Measurements from ENCODE around the gene HLA-E. TPM values are rescaled to one million over a fixed set of nuclear protein-coding genes. Genes with fewer than 3 reads are reported as not detected.

The HLA-E gene
- 100 to 1,000 TPM in 3 of 4 donors, 10 to 100 TPM in 1; 72.5 to 494 (median 229) TPM for polyA plus RNA-seq
- long read RNA-seq, donor 1, transcript HLA-E-201 (8 exons, 2,601 nt) = major isoform, 99 of 198 reads
- long read RNA-seq, donor 1, partial matches to known transcripts = 82 of 198 reads
- long read RNA-seq, donor 1, other reads (novel, unspliced or antisense) = 13 of 198 reads
- long read RNA-seq, donor 2, transcript HLA-E-201 (8 exons, 2,601 nt) = major isoform, 25 of 57 reads
- long read RNA-seq, donor 2, partial matches to known transcripts = 32 of 57 reads
- long read RNA-seq, donor 2, other reads (novel, unspliced or antisense) = 0 of 57 reads
- long read RNA-seq, donor 3, transcript HLA-E-201 (8 exons, 2,601 nt) = major isoform, 28 of 84 reads
- long read RNA-seq, donor 3, partial matches to known transcripts = 47 of 84 reads
- long read RNA-seq, donor 3, other reads (novel, unspliced or antisense) = 5 of 84 reads
- long read RNA-seq, donor 4, partial matches to known transcripts = 0 of 1 reads
- long read RNA-seq, donor 4, other reads (novel, unspliced or antisense) = 0 of 1 reads
- long read RNA-seq, donor 5, transcript HLA-E-201 (8 exons, 2,601 nt) = major isoform, 12 of 29 reads
- long read RNA-seq, donor 5, partial matches to known transcripts = 16 of 29 reads
- long read RNA-seq, donor 5, other reads (novel, unspliced or antisense) = 0 of 29 reads
- long read RNA-seq, donor 6, transcript HLA-E-201 (8 exons, 2,601 nt) = major isoform, 28 of 49 reads
- long read RNA-seq, donor 6, transcript HLA-E-202 (2 exons, 726 nt) = minor isoform, 5 of 49 reads
- long read RNA-seq, donor 6, partial matches to known transcripts = 16 of 49 reads
- long read RNA-seq, donor 6, other reads (novel, unspliced or antisense) = 0 of 49 reads
- long read RNA-seq, donor 7, transcript HLA-E-201 (8 exons, 2,601 nt) = major isoform, 25 of 41 reads
- long read RNA-seq, donor 7, partial matches to known transcripts = 12 of 41 reads
- long read RNA-seq, donor 7, other reads (novel, unspliced or antisense) = 0 of 41 reads
- long read RNA-seq, donor 8, partial matches to known transcripts = 0 of 1 reads
- long read RNA-seq, donor 8, other reads (novel, unspliced or antisense) = 0 of 1 reads
- long read RNA-seq, donor 9, transcript HLA-E-201 (8 exons, 2,601 nt) = major isoform, 7 of 7 reads
- long read RNA-seq, donor 9, partial matches to known transcripts = 0 of 7 reads
- long read RNA-seq, donor 9, other reads (novel, unspliced or antisense) = 0 of 7 reads
- long read RNA-seq, donor 10, transcript HLA-E-201 (8 exons, 2,601 nt) = major isoform, 39 of 60 reads
- long read RNA-seq, donor 10, partial matches to known transcripts = 10 of 60 reads
- long read RNA-seq, donor 10, other reads (novel, unspliced or antisense) = 8 of 60 reads

DNA sequence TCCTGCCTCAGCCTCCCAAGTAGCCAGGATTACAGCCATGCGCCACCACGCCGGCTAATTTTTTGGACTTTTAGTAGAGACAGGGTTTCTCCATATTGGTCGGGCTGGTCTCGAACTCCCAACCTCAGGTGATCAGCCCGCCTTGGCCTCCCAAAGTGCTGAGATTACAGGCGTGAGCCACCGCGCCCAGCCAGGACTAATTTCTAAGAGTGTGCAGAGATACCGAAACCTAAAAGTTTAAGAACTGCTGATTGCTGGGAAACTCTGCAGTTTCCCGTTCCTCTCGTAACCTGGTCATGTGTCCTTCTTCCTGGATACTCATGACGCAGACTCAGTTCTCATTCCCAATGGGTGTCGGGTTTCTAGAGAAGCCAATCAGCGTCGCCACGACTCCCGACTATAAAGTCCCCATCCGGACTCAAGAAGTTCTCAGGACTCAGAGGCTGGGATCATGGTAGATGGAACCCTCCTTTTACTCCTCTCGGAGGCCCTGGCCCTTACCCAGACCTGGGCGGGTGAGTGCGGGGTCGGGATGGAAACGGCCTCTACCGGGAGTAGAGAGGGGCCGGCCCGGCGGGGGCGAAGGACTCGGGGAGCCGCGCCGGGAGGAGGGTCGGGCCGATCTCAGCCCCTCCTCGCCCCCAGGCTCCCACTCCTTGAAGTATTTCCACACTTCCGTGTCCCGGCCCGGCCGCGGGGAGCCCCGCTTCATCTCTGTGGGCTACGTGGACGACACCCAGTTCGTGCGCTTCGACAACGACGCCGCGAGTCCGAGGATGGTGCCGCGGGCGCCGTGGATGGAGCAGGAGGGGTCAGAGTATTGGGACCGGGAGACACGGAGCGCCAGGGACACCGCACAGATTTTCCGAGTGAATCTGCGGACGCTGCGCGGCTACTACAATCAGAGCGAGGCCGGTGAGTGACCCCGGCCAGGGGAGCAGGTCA lies at the start of gene HLA-E:
Gene HLA-E, plus strand, starts transcription at position 429 of the 945 bp plus-strand sequence. Its CDS starts 23 bp downstream, at position 452.
- peaks cover 11 to 34% (median 14%) of the 10 kb centered on the region in 3 donors for H3K36me3 ChIP-seq (ENCODE audit: control insufficient read depth in 3 of 3, insufficient read depth in 2 of 3, low read depth in 1 of 3, low read length in 3 of 3)
- peak within 1 kb of the TSS; percentile 83 to 91 (median 89) for H3K4me3 ChIP-seq (ENCODE audit: low read depth in 1 of 3, low read length in 3 of 3)
- H3K27me3 ChIP-seq (ENCODE audit: control insufficient read depth in 3 of 3, insufficient read depth in 3 of 3, low read length in 3 of 3) = peaks cover 0 to 10% (median 0%) of the 10 kb centered on the region in 3 donors
- no peak for FAIRE-seq
- peak within 1 kb of the TSS; percentile 91 to 98 (median 95) for H3K27ac ChIP-seq (ENCODE audit: low read depth in 1 of 3, low read length in 2 of 3)
- no peaks in the 10 kb centered on the region for H3K9me3 ChIP-seq (ENCODE audit: control insufficient read depth in 2 of 2, insufficient read depth in 1 of 2, low read depth in 1 of 2, low read length in 1 of 2)
- 4 to 7% (median 5%) methylated on average over 59 to 68 of the region's 68 CpGs for WGBS, 3 donors
- peak; percentile 98 to 100 for DNase-seq
- H3K4me1 ChIP-seq (ENCODE audit: control insufficient read depth in 3 of 3, insufficient read depth in 2 of 3, low read depth in 1 of 3, low read length in 2 of 3) = peaks cover 2 to 11% (median 6%) of the 10 kb centered on the region in 3 donors

DNA sequence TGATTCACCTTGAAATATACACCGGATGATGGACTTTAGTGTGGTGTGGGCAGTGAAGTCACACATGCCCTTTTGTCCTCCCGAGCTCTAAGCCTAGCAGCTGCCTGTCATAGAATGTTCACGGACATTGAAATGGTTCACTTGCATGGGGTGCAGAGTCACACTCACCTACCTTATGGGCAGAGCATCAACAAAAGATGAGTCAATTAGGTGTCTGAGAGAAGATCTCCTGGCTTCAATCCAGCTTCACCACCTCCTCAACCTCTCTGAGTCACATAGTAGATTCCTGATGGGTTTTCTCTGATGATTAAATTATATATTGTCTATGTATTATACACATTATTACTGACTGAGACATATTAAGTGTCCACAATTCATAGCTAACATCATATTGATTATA lies 48.1 kb upstream of the HLA-E start:
- no peak for DNase-seq
- Histone ChIP-seq H3K4me3 (ENCODE audit: low read depth in 1 of 3, low read length in 3 of 3) (no peak overlapping the region), H3K27ac (ENCODE audit: low read depth in 1 of 3, low read length in 2 of 3) (no peak overlapping the region), H3K9me3 (ENCODE audit: control insufficient read depth in 2 of 2, insufficient read depth in 1 of 2, low read depth in 1 of 2, low read length in 1 of 2) (peaks cover 0 to 6% of the 10 kb centered on the region in 2 donors), H3K36me3 (ENCODE audit: control insufficient read depth in 3 of 3, insufficient read depth in 2 of 3, low read depth in 1 of 3, low read length in 3 of 3) (no peaks in the 10 kb centered on the region), H3K4me1 (ENCODE audit: control insufficient read depth in 3 of 3, insufficient read depth in 2 of 3, low read depth in 1 of 3, low read length in 2 of 3) (no peaks in the 10 kb centered on the region), H3K27me3 (ENCODE audit: control insufficient read depth in 3 of 3, insufficient read depth in 3 of 3, low read length in 3 of 3) (peaks cover 9 to 54% (median 20%) of the 10 kb centered on the region in 3 donors)
- no peak for FAIRE-seq
- 55 to 58% (median 56%) methylated on average over 3 of the region's 3 CpGs for WGBS, 3 donors

DNA sequence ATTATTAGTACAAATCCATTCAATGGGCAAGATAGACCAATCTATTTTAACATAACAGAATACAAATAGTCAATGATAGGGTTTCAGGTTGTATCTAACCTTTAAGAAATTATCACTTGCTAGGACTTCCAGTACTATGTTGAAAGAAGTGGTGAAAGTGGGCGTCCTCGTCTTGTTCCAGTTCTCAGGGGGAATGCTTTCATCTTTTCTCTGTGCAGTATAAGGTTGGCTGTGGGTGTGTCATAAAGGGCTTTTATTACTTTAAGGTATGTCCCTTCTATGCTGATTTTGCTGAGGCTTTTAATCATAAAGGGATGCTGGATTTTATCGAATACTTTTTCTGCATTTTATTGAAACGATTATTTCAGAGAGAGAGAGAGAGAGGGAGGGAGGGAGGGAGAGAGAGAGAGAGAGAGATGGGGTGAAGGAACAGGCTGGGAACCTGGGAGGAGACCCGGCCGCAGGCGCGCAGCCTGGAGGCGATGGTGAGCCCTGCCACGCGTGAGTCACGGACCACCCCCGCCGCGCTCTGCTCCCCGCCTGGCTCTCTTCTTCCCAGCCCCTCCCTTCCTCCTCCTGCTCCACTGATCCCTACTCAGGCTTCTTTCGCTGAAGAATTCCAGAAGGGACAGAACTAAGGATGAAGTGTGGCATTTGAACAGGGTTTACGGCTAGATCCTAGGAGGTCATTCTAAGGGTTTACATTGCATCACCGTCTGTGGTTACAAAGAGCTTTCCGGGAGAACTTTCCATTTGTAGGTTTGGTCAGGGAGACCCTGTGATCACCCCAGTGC lies 45.5 kb upstream of the HLA-E start:
- WGBS, 3 donors = 11 to 25% (median 18%) methylated on average over 18 to 20 of the region's 20 CpGs
- Histone ChIP-seq H3K27me3 (ENCODE audit: control insufficient read depth in 3 of 3, insufficient read depth in 3 of 3, low read length in 3 of 3) (peaks cover 7 to 71% (median 24%) of the 10 kb centered on the region in 3 donors), H3K36me3 (ENCODE audit: control insufficient read depth in 3 of 3, insufficient read depth in 2 of 3, low read depth in 1 of 3, low read length in 3 of 3) (no peaks in the 10 kb centered on the region), H3K4me3 (ENCODE audit: low read depth in 1 of 3, low read length in 3 of 3) (no peak overlapping the region), H3K27ac (ENCODE audit: low read depth in 1 of 3, low read length in 2 of 3) (no peak overlapping the region), H3K4me1 (ENCODE audit: control insufficient read depth in 3 of 3, insufficient read depth in 2 of 3, low read depth in 1 of 3, low read length in 2 of 3) (no peaks in the 10 kb centered on the region), H3K9me3 (ENCODE audit: control insufficient read depth in 2 of 2, insufficient read depth in 1 of 2, low read depth in 1 of 2, low read length in 1 of 2) (peaks cover 0 to 6% of the 10 kb centered on the region in 2 donors)
- no peak for DNase-seq
- FAIRE-seq = no peak

DNA sequence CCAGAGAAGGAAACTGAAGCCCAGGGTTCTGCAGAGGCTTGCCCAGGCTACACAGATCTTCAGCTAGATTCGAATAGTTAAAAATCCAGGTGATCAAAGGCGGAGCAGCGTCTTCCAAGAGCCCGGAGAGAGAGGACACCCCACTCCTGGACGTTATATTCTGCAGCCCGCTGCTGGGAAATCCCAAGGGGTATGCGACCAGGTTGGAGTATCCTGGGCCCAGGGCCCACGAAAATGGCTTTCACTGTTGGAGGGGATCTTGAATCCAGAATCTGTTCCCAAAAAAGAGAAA lies 44.9 kb upstream of the HLA-E start:
- Histone ChIP-seq H3K9me3 (ENCODE audit: control insufficient read depth in 2 of 2, insufficient read depth in 1 of 2, low read depth in 1 of 2, low read length in 1 of 2) (peaks cover 0 to 6% of the 10 kb centered on the region in 2 donors), H3K27me3 (ENCODE audit: control insufficient read depth in 3 of 3, insufficient read depth in 3 of 3, low read length in 3 of 3) (peaks cover 6 to 73% (median 22%) of the 10 kb centered on the region in 3 donors), H3K36me3 (ENCODE audit: control insufficient read depth in 3 of 3, insufficient read depth in 2 of 3, low read depth in 1 of 3, low read length in 3 of 3) (no peaks in the 10 kb centered on the region), H3K4me3 (ENCODE audit: low read depth in 1 of 3, low read length in 3 of 3) (no peak overlapping the region), H3K27ac (ENCODE audit: low read depth in 1 of 3, low read length in 2 of 3) (no peak overlapping the region), H3K4me1 (ENCODE audit: control insufficient read depth in 3 of 3, insufficient read depth in 2 of 3, low read depth in 1 of 3, low read length in 2 of 3) (no peaks in the 10 kb centered on the region)
- DNase-seq (no peak), FAIRE-seq (no peak)
- WGBS, 3 donors = 46 to 67% (median 57%) methylated on average over 8 of the region's 8 CpGs

DNA sequence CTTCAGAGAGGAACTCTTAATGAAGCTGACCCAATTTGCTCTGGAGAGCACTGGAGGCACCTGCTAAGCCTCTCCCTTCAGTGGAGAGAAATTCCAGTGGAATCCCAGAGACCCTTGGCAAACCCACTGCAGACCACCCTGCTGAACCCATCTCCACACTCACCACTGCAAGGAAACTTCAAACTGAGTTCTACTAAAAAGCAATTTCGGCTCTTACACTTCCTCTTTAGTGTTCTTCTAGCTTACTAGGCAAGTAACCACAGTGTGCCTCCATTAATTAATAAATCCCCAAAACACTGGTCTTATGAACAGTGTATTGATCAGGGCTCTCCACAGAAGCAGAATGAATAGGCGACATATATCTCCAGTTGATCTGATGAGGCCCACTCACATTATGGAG lies 43.0 kb upstream of the HLA-E start:
- Histone ChIP-seq H3K9me3 (ENCODE audit: control insufficient read depth in 2 of 2, insufficient read depth in 1 of 2, low read depth in 1 of 2, low read length in 1 of 2) (peaks cover 0 to 6% of the 10 kb centered on the region in 2 donors), H3K36me3 (ENCODE audit: control insufficient read depth in 3 of 3, insufficient read depth in 2 of 3, low read depth in 1 of 3, low read length in 3 of 3) (no peaks in the 10 kb centered on the region), H3K27ac (ENCODE audit: low read depth in 1 of 3, low read length in 2 of 3) (no peak overlapping the region), H3K27me3 (ENCODE audit: control insufficient read depth in 3 of 3, insufficient read depth in 3 of 3, low read length in 3 of 3) (peaks cover 6 to 85% (median 29%) of the 10 kb centered on the region in 3 donors), H3K4me1 (ENCODE audit: control insufficient read depth in 3 of 3, insufficient read depth in 2 of 3, low read depth in 1 of 3, low read length in 2 of 3) (peaks cover 0 to 2% (median 0%) of the 10 kb centered on the region in 3 donors), H3K4me3 (ENCODE audit: low read depth in 1 of 3, low read length in 3 of 3) (no peak overlapping the region)
- no peak for FAIRE-seq
- no peak for DNase-seq
- WGBS, 3 donors = 46 to 66% (median 58%) methylated on average over 2 of the region's 2 CpGs

DNA sequence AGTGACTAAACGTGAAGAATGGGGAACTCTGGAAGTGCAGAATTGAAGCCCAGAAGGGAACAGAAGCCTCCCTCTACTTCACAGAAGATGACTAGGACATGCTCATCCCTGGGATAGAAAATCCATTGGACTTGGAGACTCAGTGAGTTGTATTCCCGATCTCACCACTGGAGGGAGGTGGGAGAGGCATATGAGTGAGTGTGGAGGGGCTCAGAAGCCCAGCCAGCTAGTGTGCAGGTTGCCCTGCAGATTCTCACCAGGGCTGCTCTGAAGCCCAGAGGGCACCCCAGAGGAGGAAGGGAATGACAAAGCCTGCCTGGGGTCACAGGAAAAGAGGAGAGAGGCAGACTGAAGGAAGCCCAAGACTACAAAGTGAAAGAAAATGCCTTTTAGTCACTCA lies 42.1 kb upstream of the HLA-E start:
- WGBS, 3 donors = 4 to 10% (median 5%) methylated on average over 2 of the region's 2 CpGs
- DNase-seq = no peak
- Histone ChIP-seq H3K27me3 (ENCODE audit: control insufficient read depth in 3 of 3, insufficient read depth in 3 of 3, low read length in 3 of 3) (peaks cover 9 to 90% (median 38%) of the 10 kb centered on the region in 3 donors), H3K36me3 (ENCODE audit: control insufficient read depth in 3 of 3, insufficient read depth in 2 of 3, low read depth in 1 of 3, low read length in 3 of 3) (no peaks in the 10 kb centered on the region), H3K4me3 (ENCODE audit: low read depth in 1 of 3, low read length in 3 of 3) (no peak overlapping the region), H3K4me1 (ENCODE audit: control insufficient read depth in 3 of 3, insufficient read depth in 2 of 3, low read depth in 1 of 3, low read length in 2 of 3) (peaks cover 0 to 6% (median 0%) of the 10 kb centered on the region in 3 donors), H3K9me3 (ENCODE audit: control insufficient read depth in 2 of 2, insufficient read depth in 1 of 2, low read depth in 1 of 2, low read length in 1 of 2) (peaks cover 0 to 6% of the 10 kb centered on the region in 2 donors), H3K27ac (ENCODE audit: low read depth in 1 of 3, low read length in 2 of 3) (no peak overlapping the region)
- FAIRE-seq = no peak

DNA sequence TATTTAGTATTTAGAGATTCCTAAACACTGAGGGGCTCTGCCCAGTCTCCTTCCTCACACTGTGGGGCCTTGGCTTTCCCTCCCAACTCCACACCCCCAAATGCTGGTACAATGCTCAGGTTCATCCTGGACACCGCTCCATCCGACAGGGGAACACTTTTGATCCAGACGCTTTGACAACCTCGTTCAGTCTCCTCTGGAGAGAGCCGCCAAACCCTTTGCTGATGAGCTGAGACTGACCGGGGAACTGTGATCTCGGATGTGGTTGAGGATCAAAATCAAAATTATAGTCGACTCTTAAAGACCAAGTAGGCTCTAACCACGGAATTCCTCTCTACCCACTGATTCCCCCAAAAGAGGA lies 38.8 kb upstream of the HLA-E start:
- Histone ChIP-seq H3K4me3 (ENCODE audit: low read depth in 1 of 3, low read length in 3 of 3) (no peak overlapping the region), H3K27ac (ENCODE audit: low read depth in 1 of 3, low read length in 2 of 3) (no peak overlapping the region), H3K4me1 (ENCODE audit: control insufficient read depth in 3 of 3, insufficient read depth in 2 of 3, low read depth in 1 of 3, low read length in 2 of 3) (peaks cover 0 to 6% (median 0%) of the 10 kb centered on the region in 3 donors), H3K27me3 (ENCODE audit: control insufficient read depth in 3 of 3, insufficient read depth in 3 of 3, low read length in 3 of 3) (peaks cover 14 to 91% (median 42%) of the 10 kb centered on the region in 3 donors), H3K9me3 (ENCODE audit: control insufficient read depth in 2 of 2, insufficient read depth in 1 of 2, low read depth in 1 of 2, low read length in 1 of 2) (no peaks in the 10 kb centered on the region), H3K36me3 (ENCODE audit: control insufficient read depth in 3 of 3, insufficient read depth in 2 of 3, low read depth in 1 of 3, low read length in 3 of 3) (no peaks in the 10 kb centered on the region)
- DNase-seq = no peak
- no peak for FAIRE-seq
- WGBS, 3 donors = 18 to 25% (median 22%) methylated on average over 9 of the region's 9 CpGs

Measured in small intestine (tissue), 16 donors.